Natural killer cell (primary cell): ENCODE measurements around the gene KIAA0753. TPM values are rescaled to one million over a fixed set of nuclear protein-coding genes. Genes with fewer than 3 reads are reported as not detected.

Experiments
- ATAC-seq, 3 donors: fragments of 150-1000 bp in 2 of 3; fragments of 200-7000 bp in 1 of 3; cut with Tn5 transposase; 1 replicate in 1 of 3; 2 replicates in 2 of 3; pipeline ENCODE4 v1.10.0; 2021; ENCODE audit warnings: mild to moderate bottlenecking in 2 of 3, moderate library complexity in 2 of 3
- DNase-seq, 2 donors: peaks; one replicate each; pipeline versions ENCODE4 v3.0.0 to v3.0.0-alpha.2; 2013 to 2021; ENCODE audit warnings: mixed read lengths in 1 of 2
- H3K27ac ChIP-seq: one replicate; pipeline ENCODE4 v1.5.1; 2013; ENCODE audit warnings: mild to moderate bottlenecking, low read length
- H3K27me3 ChIP-seq: one replicate; pipeline ENCODE4 v1.6.1; 2013; ENCODE audit warnings: low read length; ENCODE audit not compliant: control insufficient read depth, insufficient read depth
- H3K36me3 ChIP-seq: one replicate; pipeline ENCODE4 v1.6.1; 2013; ENCODE audit warnings: low read length; ENCODE audit not compliant: control insufficient read depth, insufficient read depth
- H3K4me1 ChIP-seq: one replicate; pipeline ENCODE4 v1.6.1; 2013; ENCODE audit warnings: low read length; ENCODE audit not compliant: control insufficient read depth, insufficient read depth
- H3K4me3 ChIP-seq: one replicate; pipeline ENCODE4 v1.5.1; 2013; ENCODE audit warnings: low read length
- H3K9me3 ChIP-seq: one replicate; pipeline ENCODE4 v1.6.1; 2013; ENCODE audit warnings: low read length; ENCODE audit not compliant: control insufficient read depth, insufficient read depth
- H3K27ac Mint-ChIP-seq, 2 donors: one replicate each; pipeline ENCODE4 v1.8.0; 2022; ENCODE audit warnings: mild to moderate bottlenecking in 2 of 2, mixed read lengths in 2 of 2, moderate library complexity in 1 of 2
- H3K27me3 Mint-ChIP-seq, 2 donors: one replicate each; pipeline ENCODE4 v1.8.0; 2022; ENCODE audit warnings: low read depth in 2 of 2, mixed read lengths in 2 of 2
- H3K36me3 Mint-ChIP-seq: one replicate; pipeline ENCODE4 v1.8.0; 2022; ENCODE audit warnings: mixed read lengths
- H3K4me1 Mint-ChIP-seq, 2 donors: one replicate each; pipeline ENCODE4 v1.8.0; 2022; ENCODE audit warnings: mixed read lengths in 2 of 2
- H3K4me3 Mint-ChIP-seq: one replicate; pipeline ENCODE4 v1.8.0; 2022; ENCODE audit warnings: mild to moderate bottlenecking, moderate library complexity, mixed read lengths
- H3K9me3 Mint-ChIP-seq, 2 donors: one replicate each; pipeline ENCODE4 v1.8.0; 2022; ENCODE audit warnings: mixed read lengths in 2 of 2
- CTCF ChIP-seq: fragments of 200-600 bp; IDR thresholded peaks from one replicate; pipeline ENCODE4 v1.8.0; 2022; ENCODE audit warnings: antibody characterized with exemption
- WGBS: methylation state at CpG from one replicate; pipeline ENCODE4 v1.1.7; 2013; ENCODE audit warnings: missing lambda C conversion rate; ENCODE audit not compliant: insufficient coverage; 5-methylcytosine and 5-hydroxymethylcytosine counted together
- intact Hi-C: fragments of 100-400 bp; cut with micrococcal nuclease; formaldehyde crosslinking; loops from one replicate; pipeline ENCODE4 v1.14.2; 2022
- total RNA-seq, 4 donors: library from RNA; stranded (reverse); fragments of 120-200 nt in 1 of 4; gene quantifications; one replicate each; pipeline versions ENCODE4 v1.2.3 to v1.2.4, GENCODE V29; 2013 to 2022

The KIAA0753 gene
- total RNA-seq, 3 donors from 2014 or later (not counting 1 experiment from before 2014, with no cell fraction given) = 13.4 to 17.2 (median 15.4) TPM

GRCh38 chr17:6599364-6599763 lies 41.1 kb downstream of the KIAA0753 start:
- Mint-ChIP-seq H3K4me3 (no peak overlapping the region), H3K9me3 (no peaks in the 10 kb centered on the region), H3K27ac (no peak overlapping the region), H3K4me1 (no peaks in the 10 kb centered on the region), H3K36me3 (peaks cover 6% of the 10 kb centered on the region), H3K27me3 (no peaks in the 10 kb centered on the region)
- H3K4me3 ChIP-seq = no peak overlapping the region
- H3K27me3 ChIP-seq = no peaks in the 10 kb centered on the region
- intact Hi-C loops = no loop called here
- H3K9me3 ChIP-seq = no peaks in the 10 kb centered on the region
- TF ChIP-seq CTCF = no peak
- H3K27ac ChIP-seq = no peak overlapping the region
- H3K36me3 ChIP-seq = peaks cover 39% of the 10 kb centered on the region
- DNase-seq = no peak
- no peak for ATAC-seq
- H3K4me1 ChIP-seq = no peaks in the 10 kb centered on the region

GRCh38 chr17:6597727-6598126 lies 42.8 kb downstream of the KIAA0753 start:
- Histone ChIP-seq H3K27me3 (no peaks in the 10 kb centered on the region), H3K9me3 (no peaks in the 10 kb centered on the region), H3K27ac (no peak overlapping the region), H3K4me1 (no peaks in the 10 kb centered on the region), H3K36me3 (peaks cover 43% of the 10 kb centered on the region), H3K4me3 (no peak overlapping the region)
- no peaks in the 10 kb centered on the region for H3K9me3 Mint-ChIP-seq
- no peak for TF ChIP-seq CTCF
- ATAC-seq (no peak), DNase-seq (no peak)
- intact Hi-C loops = no loop called here
- 100% methylated on average over 1 of the region's 1 CpG for WGBS
- H3K4me3 Mint-ChIP-seq = no peak overlapping the region
- H3K4me1 Mint-ChIP-seq = no peaks in the 10 kb centered on the region
- no peaks in the 10 kb centered on the region for H3K27me3 Mint-ChIP-seq
- no peaks in the 10 kb centered on the region for H3K36me3 Mint-ChIP-seq
- no peak overlapping the region for H3K27ac Mint-ChIP-seq

GRCh38 chr17:6596941-6597340 lies 43.6 kb downstream of the KIAA0753 start:
- Mint-ChIP-seq H3K9me3 (no peaks in the 10 kb centered on the region), H3K27ac (no peak overlapping the region), H3K27me3 (no peaks in the 10 kb centered on the region), H3K4me1 (no peaks in the 10 kb centered on the region), H3K36me3 (no peaks in the 10 kb centered on the region), H3K4me3 (no peak overlapping the region)
- no peaks in the 10 kb centered on the region for H3K9me3 ChIP-seq
- 100% methylated on average over 4 of the region's 4 CpGs for WGBS
- DNase-seq (no peak), ATAC-seq (no peak)
- intact Hi-C loops = no loop called here
- H3K27me3 ChIP-seq = no peaks in the 10 kb centered on the region
- H3K4me3 ChIP-seq = no peak overlapping the region
- no peak overlapping the region for H3K27ac ChIP-seq
- TF ChIP-seq CTCF = no peak
- peaks cover 39% of the 10 kb centered on the region for H3K36me3 ChIP-seq
- no peaks in the 10 kb centered on the region for H3K4me1 ChIP-seq

GRCh38 chr17:6596511-6596910 lies 44.0 kb downstream of the KIAA0753 start:
- Mint-ChIP-seq H3K4me3 (no peak overlapping the region), H3K27ac (no peak overlapping the region), H3K27me3 (no peaks in the 10 kb centered on the region), H3K9me3 (no peaks in the 10 kb centered on the region), H3K4me1 (no peaks in the 10 kb centered on the region), H3K36me3 (no peaks in the 10 kb centered on the region)
- peaks cover 40% of the 10 kb centered on the region for H3K36me3 ChIP-seq
- no peak overlapping the region for H3K27ac ChIP-seq
- H3K4me1 ChIP-seq = no peaks in the 10 kb centered on the region
- no peaks in the 10 kb centered on the region for H3K9me3 ChIP-seq
- H3K4me3 ChIP-seq = no peak overlapping the region
- H3K27me3 ChIP-seq = no peaks in the 10 kb centered on the region
- intact Hi-C loops = no loop called here
- DNase-seq (no peak), ATAC-seq (no peak)
- no peak for TF ChIP-seq CTCF
- 96% methylated on average over 2 of the region's 2 CpGs for WGBS
